ENCODE results near the gene EDNRB. TPM values are rescaled to one million over a fixed set of nuclear protein-coding genes. Genes with fewer than 3 reads are reported as not detected.
"Not testable (repeated sequence)": the region's sequence is repeated elsewhere in the genome, so short reads cannot be mapped to it uniquely, and the experiment has no call there.

EDNRB gene
- not detected in 2 replicates for total RNA-seq (2014; rRNA removed; shearing (Covaris generic))

GRCh38 chr13:77918391-77919245 is at the start of gene EDNRB:
EDNRB (minus strand) TSS chr13:77918831; CDS start chr13:77918573, 258 bp downstream.
- no peaks in the 10 kb centered on the region for H3K36me3 ChIP-seq
- DNase-seq (ENCODE audit: low read depth in 1 of 2, low spot score in 2 of 2) = no peak
- no peaks in the 10 kb centered on the region for H3K4me1 ChIP-seq (replicated peaks)
- H3K4me3 ChIP-seq = no peak within 1 kb of the TSS
- no peak within 1 kb of the TSS for H3K27ac ChIP-seq
- H3K9me3 ChIP-seq (replicated peaks) = no peaks in the 10 kb centered on the region
- H3K27me3 ChIP-seq (replicated peaks) = peaks cover 60% of the 10 kb centered on the region

GRCh38 chr13:77966671-77967070 is 48.0 kb upstream of the EDNRB start:
- Histone ChIP-seq H3K27me3 (replicated peaks) (no peaks in the 10 kb centered on the region), H3K4me1 (replicated peaks) (no peaks in the 10 kb centered on the region), H3K27ac (no peak overlapping the region), H3K36me3 (no peaks in the 10 kb centered on the region), H3K9me3 (replicated peaks) (no peaks in the 10 kb centered on the region), H3K4me3 (no peak overlapping the region)
- DNase-seq (ENCODE audit: low read depth in 1 of 2, low spot score in 2 of 2) = no peak

- Histone ChIP-seq H3K9me3 (replicated peaks) (no peaks in the 10 kb centered on the region), H3K4me1 (replicated peaks) (no peaks in the 10 kb centered on the region), H3K36me3 (no peaks in the 10 kb centered on the region), H3K4me3 (no peak overlapping the region), H3K27ac (no peak overlapping the region), H3K27me3 (replicated peaks) (no peaks in the 10 kb centered on the region; the same call in 1 of the 2 replicates)
- no peak for DNase-seq (ENCODE audit: low read depth in 1 of 2, low spot score in 2 of 2)
These were observed 34.1 kb upstream of the EDNRB start for GRCh38 chr13:77952737-77953136.

GRCh38 chr13:77952276-77952675 is 33.6 kb upstream of the EDNRB start:
- Histone ChIP-seq H3K27ac (no peak overlapping the region), H3K27me3 (replicated peaks) (no peaks in the 10 kb centered on the region; the same call in 1 of the 2 replicates), H3K36me3 (no peaks in the 10 kb centered on the region), H3K4me3 (no peak overlapping the region), H3K9me3 (replicated peaks) (no peaks in the 10 kb centered on the region), H3K4me1 (replicated peaks) (no peaks in the 10 kb centered on the region)
- no peak for DNase-seq (ENCODE audit: low read depth in 1 of 2, low spot score in 2 of 2)

- H3K36me3 ChIP-seq = no peaks in the 10 kb centered on the region
- H3K27ac ChIP-seq = no peak overlapping the region
- H3K4me3 ChIP-seq = no peak overlapping the region
- DNase-seq (ENCODE audit: low read depth in 1 of 2, low spot score in 2 of 2) = no peak
- no peaks in the 10 kb centered on the region for H3K9me3 ChIP-seq (replicated peaks)
- no peaks in the 10 kb centered on the region; the same call in 1 of the 2 replicates for H3K27me3 ChIP-seq (replicated peaks)
- no peaks in the 10 kb centered on the region for H3K4me1 ChIP-seq (replicated peaks)
These were observed 27.9 kb upstream of the EDNRB start for GRCh38 chr13:77946522-77946921.

GRCh38 chr13:77935063-77935462 is 16.4 kb upstream of the EDNRB start:
- not testable (repeated sequence) for H3K36me3 ChIP-seq; H3K27ac ChIP-seq; H3K4me1 ChIP-seq (replicated peaks); H3K9me3 ChIP-seq (replicated peaks); H3K4me3 ChIP-seq; DNase-seq (ENCODE audit: low read depth in 1 of 2, low spot score in 2 of 2)
- peaks cover 14% of the 10 kb centered on the region for H3K27me3 ChIP-seq (replicated peaks)

GRCh38 chr13:77930430-77930829 is 11.8 kb upstream of the EDNRB start:
- H3K27me3 ChIP-seq (replicated peaks) = peaks cover 16% of the 10 kb centered on the region
- no peaks in the 10 kb centered on the region for H3K36me3 ChIP-seq
- no peak overlapping the region for H3K27ac ChIP-seq
- H3K4me1 ChIP-seq (replicated peaks) = peaks cover 2% of the 10 kb centered on the region; the same call in 1 of the 2 replicates
- no peak overlapping the region for H3K4me3 ChIP-seq
- H3K9me3 ChIP-seq (replicated peaks) = no peaks in the 10 kb centered on the region
- no peak for DNase-seq (ENCODE audit: low read depth in 1 of 2, low spot score in 2 of 2)

- H3K27me3 ChIP-seq (replicated peaks) = peaks cover 16% of the 10 kb centered on the region
- DNase-seq (ENCODE audit: low read depth in 1 of 2, low spot score in 2 of 2) = no peak
These were observed 10.3 kb upstream of the EDNRB start for GRCh38 chr13:77928909-77929308.

GRCh38 chr13:77925616-77926015 is 7.0 kb upstream of the EDNRB start:
- peaks cover 20% of the 10 kb centered on the region for H3K27me3 ChIP-seq (replicated peaks)
- no peak overlapping the region for H3K27ac ChIP-seq
- no peaks in the 10 kb centered on the region for H3K4me1 ChIP-seq (replicated peaks)
- H3K4me3 ChIP-seq = no peak overlapping the region
- no peaks in the 10 kb centered on the region for H3K9me3 ChIP-seq (replicated peaks)
- no peaks in the 10 kb centered on the region for H3K36me3 ChIP-seq
- no peak for DNase-seq (ENCODE audit: low read depth in 1 of 2, low spot score in 2 of 2)

More at GRCh38 chr13:77928909-77929308, 10.3 kb upstream of the EDNRB start:
- Histone ChIP-seq H3K36me3 (no peaks in the 10 kb centered on the region), H3K9me3 (replicated peaks) (no peaks in the 10 kb centered on the region), H3K4me1 (replicated peaks) (no peaks in the 10 kb centered on the region), H3K27ac (no peak overlapping the region), H3K4me3 (no peak overlapping the region)

- no peak overlapping the region for H3K27ac ChIP-seq
- H3K36me3 ChIP-seq = no peaks in the 10 kb centered on the region
- H3K4me1 ChIP-seq (replicated peaks) = no peaks in the 10 kb centered on the region
- no peaks in the 10 kb centered on the region for H3K9me3 ChIP-seq (replicated peaks)
- peaks cover 60% of the 10 kb centered on the region for H3K27me3 ChIP-seq (replicated peaks)
- no peak overlapping the region for H3K4me3 ChIP-seq
- DNase-seq (ENCODE audit: low read depth in 1 of 2, low spot score in 2 of 2) = no peak
These were observed 1.3 kb upstream of the EDNRB start for GRCh38 chr13:77919921-77920294.

- Histone ChIP-seq H3K4me3 (no peak overlapping the region), H3K27ac (no peak overlapping the region), H3K36me3 (no peaks in the 10 kb centered on the region), H3K27me3 (replicated peaks) (peaks cover 60% of the 10 kb centered on the region), H3K4me1 (replicated peaks) (no peaks in the 10 kb centered on the region), H3K9me3 (replicated peaks) (no peaks in the 10 kb centered on the region)
- no peak for DNase-seq (ENCODE audit: low read depth in 1 of 2, low spot score in 2 of 2)
These were observed 752 bp upstream of the EDNRB start for GRCh38 chr13:77919246-77919920.

- Histone ChIP-seq H3K27me3 (replicated peaks) (peaks cover 57% of the 10 kb centered on the region), H3K27ac (no peak overlapping the region), H3K4me1 (replicated peaks) (no peaks in the 10 kb centered on the region), H3K9me3 (replicated peaks) (no peaks in the 10 kb centered on the region), H3K36me3 (no peaks in the 10 kb centered on the region), H3K4me3 (no peak overlapping the region)
- DNase-seq (ENCODE audit: low read depth in 1 of 2, low spot score in 2 of 2) = no peak
These were observed 2.1 kb downstream of the EDNRB start for GRCh38 chr13:77916488-77916887.

- no peak overlapping the region for H3K4me3 ChIP-seq
- DNase-seq (ENCODE audit: low read depth in 1 of 2, low spot score in 2 of 2) = no peak
These were observed 2.9 kb downstream of the EDNRB start for GRCh38 chr13:77915686-77916085.

GRCh38 chr13:77913003-77913402 is 5.6 kb downstream of the EDNRB start:
- H3K4me1 ChIP-seq (replicated peaks) = no peaks in the 10 kb centered on the region
- H3K27ac ChIP-seq = no peak overlapping the region
- no peak for DNase-seq (ENCODE audit: low read depth in 1 of 2, low spot score in 2 of 2)
- H3K27me3 ChIP-seq (replicated peaks) = peaks cover 22% of the 10 kb centered on the region
- H3K9me3 ChIP-seq (replicated peaks) = no peaks in the 10 kb centered on the region
- H3K36me3 ChIP-seq = no peaks in the 10 kb centered on the region
- no peak overlapping the region for H3K4me3 ChIP-seq

More at GRCh38 chr13:77915686-77916085, 2.9 kb downstream of the EDNRB start:
- no peaks in the 10 kb centered on the region for H3K4me1 ChIP-seq (replicated peaks)
- H3K9me3 ChIP-seq (replicated peaks) = no peaks in the 10 kb centered on the region
- H3K27ac ChIP-seq = no peak overlapping the region
- H3K27me3 ChIP-seq (replicated peaks) = peaks cover 49% of the 10 kb centered on the region
- no peaks in the 10 kb centered on the region for H3K36me3 ChIP-seq

Measured in SJSA1 (cell line).